ENCODE data around the gene DTX1.

GRCh38 chr12:113056631-113057488, at the start of gene DTX1:
- TF ChIP-seq, protein P1, sequence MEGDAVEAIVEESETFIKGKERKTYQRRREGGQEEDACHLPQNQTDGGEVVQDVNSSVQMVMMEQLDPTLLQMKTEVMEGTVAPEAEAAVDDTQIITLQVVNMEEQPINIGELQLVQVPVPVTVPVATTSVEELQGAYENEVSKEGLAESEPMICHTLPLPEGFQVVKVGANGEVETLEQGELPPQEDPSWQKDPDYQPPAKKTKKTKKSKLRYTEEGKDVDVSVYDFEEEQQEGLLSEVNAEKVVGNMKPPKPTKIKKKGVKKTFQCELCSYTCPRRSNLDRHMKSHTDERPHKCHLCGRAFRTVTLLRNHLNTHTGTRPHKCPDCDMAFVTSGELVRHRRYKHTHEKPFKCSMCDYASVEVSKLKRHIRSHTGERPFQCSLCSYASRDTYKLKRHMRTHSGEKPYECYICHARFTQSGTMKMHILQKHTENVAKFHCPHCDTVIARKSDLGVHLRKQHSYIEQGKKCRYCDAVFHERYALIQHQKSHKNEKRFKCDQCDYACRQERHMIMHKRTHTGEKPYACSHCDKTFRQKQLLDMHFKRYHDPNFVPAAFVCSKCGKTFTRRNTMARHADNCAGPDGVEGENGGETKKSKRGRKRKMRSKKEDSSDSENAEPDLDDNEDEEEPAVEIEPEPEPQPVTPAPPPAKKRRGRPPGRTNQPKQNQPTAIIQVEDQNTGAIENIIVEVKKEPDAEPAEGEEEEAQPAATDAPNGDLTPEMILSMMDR (optimal IDR thresholded peaks at IDR 0.05 in 1 of 3, IDR thresholded peaks at IDR 0.05 in 1 of 3, conservative IDR thresholded peaks at IDR 0.05 in 1 of 3; ENCODE audit: extremely low read depth in 1 of 3, insufficient read depth in 2 of 3, low read length in 3 of 3), result no peak
- peak; percentile 71 for TF ChIP-seq EZH2 (IDR thresholded peaks at IDR 0.05; ENCODE audit: low read length)

Data from keratinocyte (primary cell).